GM12878 (cell line): ENCODE measurements around the gene CREBZF.

Source experiments
- CHD1 ChIP-seq: IDR thresholded peaks from 2 replicates; pipeline ENCODE4 v1.6.1; 2012; ENCODE audit warnings: low read depth, low read length, improper control_type of control experiment
- GABPA ChIP-seq: IDR thresholded peaks from 2 replicates; pipeline ENCODE4 v1.6.1; 2014; ENCODE audit warnings: antibody characterized with exemption, low read depth, mild to moderate bottlenecking, inconsistent platforms
- HDAC2 ChIP-seq: fragments of 200-600 bp; sonication (generic); IDR thresholded peaks from 2 replicates; pipeline ENCODE4 v1.6.1; 2017
- PAX5 ChIP-seq: IDR thresholded peaks from 2 replicates; pipeline ENCODE4 v1.6.1; 2011; ENCODE audit warnings: low read depth, low read length, borderline replicate concordance
- TF ChIP-seq, protein P1 (sequence below), 3 experiments: IDR thresholded peaks in 2 of 3; conservative IDR thresholded peaks in 1 of 3; 2 replicates each; pipeline ENCODE4 v1.5.1; 2011; ENCODE audit warnings: low read depth in 3 of 3, low read length in 3 of 3, mild to moderate bottlenecking in 3 of 3, control low read depth in 2 of 3, moderate library complexity in 2 of 3, inconsistent platforms in 1 of 3, mixed read lengths in 1 of 3; ENCODE audit not compliant: control insufficient read depth in 2 of 3, insufficient read depth in 1 of 3; ENCODE audit errors: extremely low read depth in 1 of 3

GRCh38 chr11:85665733-85666132 lies 804 bp upstream of the CREBZF start:
- TF ChIP-seq, protein P1, sequence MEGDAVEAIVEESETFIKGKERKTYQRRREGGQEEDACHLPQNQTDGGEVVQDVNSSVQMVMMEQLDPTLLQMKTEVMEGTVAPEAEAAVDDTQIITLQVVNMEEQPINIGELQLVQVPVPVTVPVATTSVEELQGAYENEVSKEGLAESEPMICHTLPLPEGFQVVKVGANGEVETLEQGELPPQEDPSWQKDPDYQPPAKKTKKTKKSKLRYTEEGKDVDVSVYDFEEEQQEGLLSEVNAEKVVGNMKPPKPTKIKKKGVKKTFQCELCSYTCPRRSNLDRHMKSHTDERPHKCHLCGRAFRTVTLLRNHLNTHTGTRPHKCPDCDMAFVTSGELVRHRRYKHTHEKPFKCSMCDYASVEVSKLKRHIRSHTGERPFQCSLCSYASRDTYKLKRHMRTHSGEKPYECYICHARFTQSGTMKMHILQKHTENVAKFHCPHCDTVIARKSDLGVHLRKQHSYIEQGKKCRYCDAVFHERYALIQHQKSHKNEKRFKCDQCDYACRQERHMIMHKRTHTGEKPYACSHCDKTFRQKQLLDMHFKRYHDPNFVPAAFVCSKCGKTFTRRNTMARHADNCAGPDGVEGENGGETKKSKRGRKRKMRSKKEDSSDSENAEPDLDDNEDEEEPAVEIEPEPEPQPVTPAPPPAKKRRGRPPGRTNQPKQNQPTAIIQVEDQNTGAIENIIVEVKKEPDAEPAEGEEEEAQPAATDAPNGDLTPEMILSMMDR (IDR thresholded peaks at IDR 0.05 in 2 of 3, conservative IDR thresholded peaks at IDR 0.05 in 1 of 3; ENCODE audit: control insufficient read depth in 2 of 3, extremely low read depth in 1 of 3, insufficient read depth in 1 of 3, low read depth in 3 of 3, low read length in 3 of 3), result no peak
- TF ChIP-seq GABPA (no peak), HDAC2 (no peak), PAX5 (no peak), CHD1 (no peak)
